Measurements from ENCODE around the gene FOXJ3.

FOXJ3 gene

DNA sequence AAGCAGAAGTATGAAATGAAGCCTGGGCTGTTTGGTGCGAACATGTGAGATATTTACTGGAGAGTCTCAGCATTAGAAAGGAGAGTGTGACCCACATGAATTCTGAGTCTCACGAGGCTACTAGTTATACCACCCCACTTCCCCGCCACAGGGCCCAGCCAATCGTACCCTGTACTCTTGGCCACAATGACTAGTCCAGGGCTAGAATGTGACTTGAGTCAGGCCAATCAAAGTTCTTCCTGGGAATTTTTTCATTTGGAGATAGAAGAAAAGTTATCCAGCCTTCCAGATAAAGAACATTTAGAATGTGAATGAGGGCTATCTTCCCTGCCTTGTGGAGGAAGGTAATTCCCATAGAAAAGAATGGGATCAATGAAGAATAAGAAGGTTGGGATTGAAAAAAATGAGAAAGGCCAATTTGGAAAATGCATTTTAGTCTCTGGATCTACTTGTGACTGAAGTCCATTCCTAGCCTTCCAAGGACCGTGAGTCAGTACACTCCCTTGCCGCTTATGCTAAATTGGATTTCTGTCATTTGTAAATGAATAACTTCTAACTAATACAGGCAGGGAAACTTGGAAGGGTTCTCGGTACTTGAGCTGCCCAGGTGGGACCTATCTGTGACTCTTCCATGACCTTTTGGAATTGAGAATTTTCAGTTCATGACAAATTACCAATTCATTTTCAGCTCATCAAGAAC, 33.2 kb upstream of the FOXJ3 start:
- TF ChIP-seq, protein P1, sequence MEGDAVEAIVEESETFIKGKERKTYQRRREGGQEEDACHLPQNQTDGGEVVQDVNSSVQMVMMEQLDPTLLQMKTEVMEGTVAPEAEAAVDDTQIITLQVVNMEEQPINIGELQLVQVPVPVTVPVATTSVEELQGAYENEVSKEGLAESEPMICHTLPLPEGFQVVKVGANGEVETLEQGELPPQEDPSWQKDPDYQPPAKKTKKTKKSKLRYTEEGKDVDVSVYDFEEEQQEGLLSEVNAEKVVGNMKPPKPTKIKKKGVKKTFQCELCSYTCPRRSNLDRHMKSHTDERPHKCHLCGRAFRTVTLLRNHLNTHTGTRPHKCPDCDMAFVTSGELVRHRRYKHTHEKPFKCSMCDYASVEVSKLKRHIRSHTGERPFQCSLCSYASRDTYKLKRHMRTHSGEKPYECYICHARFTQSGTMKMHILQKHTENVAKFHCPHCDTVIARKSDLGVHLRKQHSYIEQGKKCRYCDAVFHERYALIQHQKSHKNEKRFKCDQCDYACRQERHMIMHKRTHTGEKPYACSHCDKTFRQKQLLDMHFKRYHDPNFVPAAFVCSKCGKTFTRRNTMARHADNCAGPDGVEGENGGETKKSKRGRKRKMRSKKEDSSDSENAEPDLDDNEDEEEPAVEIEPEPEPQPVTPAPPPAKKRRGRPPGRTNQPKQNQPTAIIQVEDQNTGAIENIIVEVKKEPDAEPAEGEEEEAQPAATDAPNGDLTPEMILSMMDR (IDR thresholded peaks at IDR 0.05): no peak

DNA sequence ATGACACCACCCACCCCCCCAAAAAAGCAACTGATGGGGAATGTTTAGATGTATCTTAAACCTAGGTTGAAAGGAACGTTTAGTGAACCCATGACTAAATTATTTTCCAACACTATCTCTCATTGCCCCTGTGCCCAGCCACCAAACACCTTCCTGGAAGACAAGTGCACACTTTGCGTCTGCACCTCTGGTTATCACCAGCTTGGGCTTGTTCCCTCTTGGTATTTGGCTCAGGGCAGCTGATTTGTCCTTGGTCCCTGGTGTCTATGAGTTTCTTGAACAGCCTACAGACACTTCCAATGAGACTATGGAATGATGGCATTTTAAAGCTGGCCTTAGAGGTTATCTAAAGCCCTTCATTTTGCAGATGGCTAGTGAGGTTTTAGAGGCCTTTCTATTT, 30.1 kb upstream of the FOXJ3 start:
- TF ChIP-seq, protein P1 (IDR thresholded peaks at IDR 0.05): no peak

- TF ChIP-seq, protein P1 (IDR thresholded peaks at IDR 0.05): no peak
Measured at GRCh38 chr1:42364542-42364941, 29.5 kb upstream of the FOXJ3 start.

DNA sequence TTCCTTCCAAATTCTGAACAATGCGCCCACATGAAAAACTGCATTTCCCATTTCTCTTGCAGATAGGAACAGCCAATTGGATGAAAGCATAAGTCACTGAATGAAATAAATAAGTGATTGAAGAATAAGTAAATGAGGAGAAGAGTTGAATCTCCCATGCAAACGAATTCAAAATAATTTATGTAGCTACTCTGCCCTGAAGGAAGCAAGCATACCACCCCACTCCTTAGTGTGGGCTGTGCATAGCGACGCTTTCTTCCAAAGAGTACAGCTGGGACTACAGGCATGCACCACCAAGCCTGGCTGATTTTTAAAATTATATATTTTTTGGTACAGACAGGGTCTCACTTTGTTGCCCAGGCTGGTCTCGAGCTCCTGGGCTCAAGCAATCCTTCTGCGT, 29.1 kb upstream of the FOXJ3 start:
- TF ChIP-seq, protein P1 (IDR thresholded peaks at IDR 0.05): no peak

GRCh38 chr1:42359466-42359865, 24.4 kb upstream of the FOXJ3 start:
- TF ChIP-seq, protein P1 (IDR thresholded peaks at IDR 0.05): no peak

- TF ChIP-seq, protein P1 (IDR thresholded peaks at IDR 0.05): no peak
Measured at GRCh38 chr1:42358791-42359190, 23.8 kb upstream of the FOXJ3 start.

GRCh38 chr1:42350086-42350485, 15.1 kb upstream of the FOXJ3 start:
- TF ChIP-seq, protein P1 (IDR thresholded peaks at IDR 0.05): no peak

- TF ChIP-seq, protein P1 (IDR thresholded peaks at IDR 0.05): no peak
Measured at GRCh38 chr1:42348498-42348897, 13.5 kb upstream of the FOXJ3 start.

Measured in LNCAP (cell line).